ENCODE data around the gene ZMYND8.

The ZMYND8 gene

DNA sequence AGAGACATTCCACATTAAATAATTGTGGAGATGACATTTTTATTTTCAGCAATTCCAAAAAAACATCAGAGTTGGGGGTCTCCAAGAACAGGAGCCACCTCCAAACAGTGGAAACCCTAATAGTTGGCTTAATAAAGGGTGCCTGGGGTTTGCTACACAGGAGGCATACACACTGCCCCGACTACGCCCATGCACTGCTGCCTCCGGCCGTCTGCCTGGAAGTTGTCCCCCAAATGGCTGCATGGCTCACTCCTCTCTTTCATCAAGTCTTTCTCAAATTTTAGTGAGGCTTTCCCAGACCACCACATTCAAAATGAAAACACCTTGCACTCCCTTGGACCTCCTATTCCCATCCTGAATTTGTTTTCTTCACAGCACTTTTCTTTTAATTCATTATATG is 58.8 kb downstream of the ZMYND8 start:
- TF ChIP-seq, protein P1, sequence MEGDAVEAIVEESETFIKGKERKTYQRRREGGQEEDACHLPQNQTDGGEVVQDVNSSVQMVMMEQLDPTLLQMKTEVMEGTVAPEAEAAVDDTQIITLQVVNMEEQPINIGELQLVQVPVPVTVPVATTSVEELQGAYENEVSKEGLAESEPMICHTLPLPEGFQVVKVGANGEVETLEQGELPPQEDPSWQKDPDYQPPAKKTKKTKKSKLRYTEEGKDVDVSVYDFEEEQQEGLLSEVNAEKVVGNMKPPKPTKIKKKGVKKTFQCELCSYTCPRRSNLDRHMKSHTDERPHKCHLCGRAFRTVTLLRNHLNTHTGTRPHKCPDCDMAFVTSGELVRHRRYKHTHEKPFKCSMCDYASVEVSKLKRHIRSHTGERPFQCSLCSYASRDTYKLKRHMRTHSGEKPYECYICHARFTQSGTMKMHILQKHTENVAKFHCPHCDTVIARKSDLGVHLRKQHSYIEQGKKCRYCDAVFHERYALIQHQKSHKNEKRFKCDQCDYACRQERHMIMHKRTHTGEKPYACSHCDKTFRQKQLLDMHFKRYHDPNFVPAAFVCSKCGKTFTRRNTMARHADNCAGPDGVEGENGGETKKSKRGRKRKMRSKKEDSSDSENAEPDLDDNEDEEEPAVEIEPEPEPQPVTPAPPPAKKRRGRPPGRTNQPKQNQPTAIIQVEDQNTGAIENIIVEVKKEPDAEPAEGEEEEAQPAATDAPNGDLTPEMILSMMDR (IDR thresholded peaks at IDR 0.05; ENCODE audit: insufficient read depth, low read length, poor library complexity, severe bottlenecking): no peak
- no peak overlapping the region for H3K4me3 ChIP-seq (replicated peaks; ENCODE audit: low read depth, low read length)
- no peaks in the 10 kb centered on the region for H3K27me3 ChIP-seq (replicated peaks; ENCODE audit: control insufficient read depth, insufficient read depth, low read length)
- no peak for DNase-seq (ENCODE audit: extremely low read depth, insufficient read length)
- H3K36me3 ChIP-seq (ENCODE audit: control insufficient read depth, insufficient read depth, low read length): peaks cover 23% of the 10 kb centered on the region

DNA sequence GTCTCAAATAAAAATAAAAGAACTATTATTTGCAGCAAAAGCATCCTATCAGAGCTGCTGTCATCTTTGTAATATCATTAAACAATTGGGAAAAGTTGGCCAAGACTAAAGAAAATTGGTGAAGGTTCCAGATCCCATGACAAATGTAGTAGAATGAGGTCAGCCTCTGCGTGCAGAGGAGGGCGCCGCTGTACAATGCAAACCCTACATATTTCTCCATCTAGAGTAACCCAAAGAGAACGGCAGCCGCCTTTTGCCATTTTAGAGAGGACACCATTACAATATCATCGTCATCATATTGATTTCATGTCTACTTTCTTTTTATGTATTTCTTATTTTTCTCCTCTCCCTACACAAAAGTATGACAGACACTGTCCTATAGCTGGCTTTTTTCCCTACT is 59.5 kb downstream of the ZMYND8 start:
- H3K36me3 ChIP-seq (ENCODE audit: control insufficient read depth, insufficient read depth, low read length): peaks cover 22% of the 10 kb centered on the region
- no peaks in the 10 kb centered on the region for H3K27me3 ChIP-seq (replicated peaks; ENCODE audit: control insufficient read depth, insufficient read depth, low read length)
- TF ChIP-seq, protein P1 (IDR thresholded peaks at IDR 0.05; ENCODE audit: insufficient read depth, low read length, poor library complexity, severe bottlenecking): no peak
- DNase-seq (ENCODE audit: extremely low read depth, insufficient read length): no peak
- no peak overlapping the region for H3K4me3 ChIP-seq (replicated peaks; ENCODE audit: low read depth, low read length)

DNA sequence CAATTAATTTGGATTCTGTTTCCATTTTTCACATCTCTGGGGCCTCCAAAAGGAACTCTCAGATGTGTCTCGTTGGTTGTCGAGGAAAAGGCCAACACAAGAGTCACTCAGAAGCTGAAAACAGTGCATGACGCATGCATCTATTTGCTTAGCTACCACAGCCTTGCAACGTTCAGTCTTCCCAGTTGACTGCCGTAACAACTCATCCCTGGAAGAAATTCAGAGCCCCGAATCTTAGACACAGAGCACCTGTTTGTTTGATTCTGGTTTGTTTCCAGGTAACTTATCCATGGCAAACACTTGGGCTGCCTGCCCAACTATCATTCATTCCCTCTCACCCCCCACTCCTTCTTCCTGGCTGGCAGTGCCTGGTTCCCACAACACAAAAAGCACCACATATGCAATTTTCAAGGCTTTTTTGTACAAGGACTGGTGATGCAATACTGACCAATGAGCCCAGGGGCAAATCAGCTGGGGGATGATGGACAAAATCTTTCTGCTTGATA is 60.5 kb downstream of the ZMYND8 start:
- Histone ChIP-seq H3K4me3 (replicated peaks; ENCODE audit: low read depth, low read length) (no peak overlapping the region), H3K36me3 (ENCODE audit: control insufficient read depth, insufficient read depth, low read length) (peaks cover 22% of the 10 kb centered on the region), H3K27me3 (replicated peaks; ENCODE audit: control insufficient read depth, insufficient read depth, low read length) (no peaks in the 10 kb centered on the region)
- DNase-seq (ENCODE audit: extremely low read depth, insufficient read length): no peak
- TF ChIP-seq, protein P1 (IDR thresholded peaks at IDR 0.05; ENCODE audit: insufficient read depth, low read length, poor library complexity, severe bottlenecking): no peak

- TF ChIP-seq, protein P1 (IDR thresholded peaks at IDR 0.05; ENCODE audit: insufficient read depth, low read length, poor library complexity, severe bottlenecking): no peak
- Histone ChIP-seq H3K36me3 (ENCODE audit: control insufficient read depth, insufficient read depth, low read length) (peaks cover 19% of the 10 kb centered on the region), H3K4me3 (replicated peaks; ENCODE audit: low read depth, low read length) (no peak overlapping the region), H3K27me3 (replicated peaks; ENCODE audit: control insufficient read depth, insufficient read depth, low read length) (no peaks in the 10 kb centered on the region)
- DNase-seq (ENCODE audit: extremely low read depth, insufficient read length): no peak
These were observed 61.2 kb downstream of the ZMYND8 start for GRCh38 chr20:47295129-47295813.

GRCh38 chr20:47293631-47294030 is 62.9 kb downstream of the ZMYND8 start:
- DNase-seq (ENCODE audit: extremely low read depth, insufficient read length): no peak
- peaks cover 27% of the 10 kb centered on the region for H3K36me3 ChIP-seq (ENCODE audit: control insufficient read depth, insufficient read depth, low read length)
- no peaks in the 10 kb centered on the region for H3K27me3 ChIP-seq (replicated peaks; ENCODE audit: control insufficient read depth, insufficient read depth, low read length)
- TF ChIP-seq, protein P1 (IDR thresholded peaks at IDR 0.05; ENCODE audit: insufficient read depth, low read length, poor library complexity, severe bottlenecking): no peak
- H3K4me3 ChIP-seq (replicated peaks; ENCODE audit: low read depth, low read length): no peak overlapping the region
